HG03135 (cell line): ENCODE results near the gene MFAP5.
"Not testable (repeated sequence)": the region's sequence is repeated elsewhere in the genome, so short reads cannot be mapped to it uniquely, and the experiment has no call there.

ENCODE experiments used
- ATAC-seq: cut with Tn5 transposase; IDR thresholded peaks from one replicate; pipeline ENCODE4 v1.9.1; 2021; ENCODE audit warnings: mild to moderate bottlenecking, moderate library complexity; ENCODE audit not compliant: unreplicated experiment

MFAP5 gene

DNA sequence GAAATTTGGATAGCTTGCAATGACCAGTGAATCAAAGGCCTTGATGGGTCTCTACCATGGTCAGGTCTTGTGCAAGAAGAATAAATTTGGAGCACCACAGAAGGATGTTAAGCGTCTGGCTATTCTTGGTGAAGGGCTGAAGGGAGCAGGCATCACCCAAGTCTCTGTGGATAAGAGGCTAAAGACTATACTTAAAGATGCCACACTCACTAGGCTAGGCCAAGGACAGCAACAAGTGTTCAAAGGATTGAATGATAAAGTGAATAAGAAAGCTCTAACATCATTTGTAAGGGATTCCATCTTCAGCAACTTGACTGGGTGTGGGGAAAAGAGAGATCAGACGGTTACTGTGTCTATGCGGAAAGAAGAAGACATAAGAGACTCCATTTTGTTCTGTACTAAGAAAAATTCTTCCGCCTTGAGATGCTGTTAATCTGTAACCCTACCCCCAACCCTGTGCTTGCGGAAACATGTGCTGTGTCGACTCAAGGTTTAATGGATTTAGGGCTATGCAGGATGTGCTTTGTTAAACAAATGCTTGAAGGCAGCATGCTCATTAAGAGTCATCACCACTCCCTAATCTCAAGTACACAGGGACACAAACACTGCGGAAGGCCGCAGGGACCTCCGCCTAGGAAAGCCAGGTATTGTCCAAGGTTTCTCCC, 27.2 kb downstream of the MFAP5 start:
- not testable (repeated sequence) for ATAC-seq

DNA sequence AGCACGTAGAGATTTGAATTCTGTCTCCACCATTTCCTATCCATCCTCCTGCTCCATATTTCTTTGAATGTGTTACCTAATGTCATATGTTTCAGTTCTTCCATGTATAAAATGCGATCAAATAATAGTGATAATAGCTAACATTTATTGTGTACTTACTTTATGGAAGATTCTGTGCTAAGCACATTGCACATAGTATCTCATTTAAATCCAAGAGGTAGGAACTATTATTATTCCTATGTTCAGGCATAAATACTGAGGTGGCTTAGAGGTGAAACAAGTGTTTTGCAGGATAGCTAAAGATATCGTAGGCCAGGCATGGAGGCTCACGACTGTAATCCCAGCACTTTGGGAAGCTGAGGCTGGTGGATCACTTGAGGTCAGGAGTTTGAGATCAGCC, 32.5 kb downstream of the MFAP5 start:
- no peak for ATAC-seq

DNA sequence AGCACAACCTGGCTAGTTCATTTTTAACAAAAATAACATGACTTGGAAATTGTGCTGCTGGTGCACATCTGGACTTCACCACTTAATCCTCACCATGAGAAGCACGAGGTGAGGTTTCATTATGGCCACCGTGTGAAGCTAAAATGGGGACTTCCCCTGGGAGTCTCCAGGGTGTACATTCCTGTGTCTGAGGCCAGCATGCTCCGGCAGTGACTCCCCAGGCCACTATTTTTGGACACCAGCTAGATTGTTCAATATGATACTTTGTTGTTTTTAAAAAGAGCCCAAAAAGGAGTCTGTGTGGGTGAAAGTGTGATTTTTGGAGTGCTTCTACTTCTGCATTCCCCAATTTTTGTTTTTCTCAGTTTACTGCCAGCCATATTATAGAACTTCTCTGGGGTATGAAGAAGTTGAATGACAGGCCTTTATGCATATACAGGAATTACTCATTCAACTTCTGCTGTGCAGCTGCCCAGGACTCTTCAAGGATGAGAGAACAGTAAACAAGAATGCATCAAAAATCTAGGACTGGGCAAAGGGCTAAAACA, 33.1 kb downstream of the MFAP5 start:
- peak; percentile 94 for ATAC-seq

DNA sequence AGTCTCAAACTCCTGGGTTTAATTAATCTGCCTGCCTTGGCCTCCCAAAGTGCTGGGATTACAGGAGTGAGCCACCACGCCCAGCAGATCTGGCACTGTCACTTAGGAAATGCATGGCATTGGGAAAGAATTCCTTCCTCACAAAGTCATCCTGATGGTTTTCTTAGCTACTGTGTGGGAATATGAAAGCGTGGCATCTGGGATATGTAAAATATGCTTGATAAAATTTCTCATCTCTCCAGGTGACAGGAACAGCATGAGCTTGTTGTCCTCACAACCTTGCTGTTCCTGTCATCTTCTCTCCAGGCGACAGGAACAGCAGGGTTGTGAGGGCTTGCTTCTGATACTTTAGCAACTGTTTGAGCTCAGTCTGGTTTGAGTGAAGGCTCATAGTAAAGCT, 33.9 kb downstream of the MFAP5 start:
- ATAC-seq = no peak

DNA sequence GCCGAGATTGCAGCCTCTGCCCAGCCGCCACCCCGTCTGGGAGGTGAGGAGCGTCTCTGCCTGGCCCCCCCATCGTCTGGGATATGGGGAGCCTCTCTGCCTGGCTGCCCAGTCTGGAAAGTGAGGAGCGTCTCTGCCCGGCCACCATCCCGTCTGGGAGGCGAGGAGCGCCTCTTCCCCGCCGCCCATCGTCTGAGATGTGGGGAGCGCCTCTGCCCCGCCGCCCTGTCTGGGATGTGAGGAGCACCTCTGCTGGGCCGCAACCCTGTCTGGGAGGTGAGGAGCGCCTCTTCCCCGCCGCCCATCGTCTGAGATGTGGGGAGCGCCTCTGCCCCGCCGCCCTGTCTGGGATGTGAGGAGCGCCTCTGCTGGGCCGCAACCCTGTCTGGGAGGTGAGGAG, 37.9 kb downstream of the MFAP5 start:
- not testable (repeated sequence) for ATAC-seq

DNA sequence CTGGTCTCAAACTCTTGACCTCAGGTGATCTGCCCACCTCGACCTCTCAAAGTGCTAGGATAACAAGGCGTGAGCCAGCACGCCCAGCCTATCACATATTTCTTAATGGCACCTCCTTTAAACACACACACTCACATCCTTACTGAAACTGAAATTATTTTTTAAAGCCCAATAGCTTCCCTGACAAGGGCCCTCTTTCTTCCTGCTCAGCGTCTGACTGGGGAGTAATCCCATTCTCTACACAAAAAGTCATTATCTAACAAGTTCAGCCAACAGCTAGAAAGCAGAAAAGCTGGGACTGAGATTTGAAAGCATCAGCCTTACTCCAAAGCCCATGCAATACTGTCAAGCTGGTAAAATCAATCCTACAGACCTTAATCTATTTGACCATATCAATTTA, 40.0 kb downstream of the MFAP5 start:
- ATAC-seq = no peak

DNA sequence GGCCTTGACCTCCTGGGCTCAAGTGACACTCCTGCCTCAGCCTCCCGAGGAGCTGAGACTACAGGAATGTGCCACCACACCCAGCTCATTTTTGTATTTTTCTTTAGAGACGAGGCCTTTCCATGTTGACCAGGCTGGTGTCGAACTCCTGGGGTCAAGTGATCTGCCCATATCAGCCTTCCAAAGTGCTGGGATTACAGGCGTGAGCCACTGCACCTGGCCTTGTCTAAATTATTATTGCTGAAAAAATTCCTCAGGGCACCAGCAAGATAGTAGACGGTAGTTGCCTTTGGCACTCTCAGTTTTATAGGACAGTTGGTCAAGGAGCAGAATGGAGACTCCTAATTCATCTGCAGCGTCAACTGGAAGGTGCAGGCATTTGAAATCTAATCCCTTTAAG, 47.4 kb downstream of the MFAP5 start:
- no peak for ATAC-seq

DNA sequence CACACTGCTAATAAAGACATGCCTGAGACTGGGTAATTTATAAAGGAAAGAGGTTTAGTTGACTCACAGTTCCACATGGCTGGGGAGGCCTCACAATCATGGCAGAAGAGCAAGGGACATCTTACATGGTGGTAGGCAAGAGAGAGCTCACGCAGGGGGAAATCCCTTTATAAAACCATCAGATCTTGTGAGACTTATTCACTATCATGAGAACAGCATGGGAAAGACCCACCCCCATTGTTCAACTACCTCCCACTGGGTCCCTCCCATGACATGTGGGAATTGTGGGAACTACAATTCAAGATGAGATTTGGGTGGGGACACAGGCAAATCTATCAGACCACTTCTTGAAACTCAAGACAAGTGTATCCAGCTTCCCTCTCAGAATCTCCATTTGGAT, 48.7 kb downstream of the MFAP5 start:
- ATAC-seq = not testable (repeated sequence)

DNA sequence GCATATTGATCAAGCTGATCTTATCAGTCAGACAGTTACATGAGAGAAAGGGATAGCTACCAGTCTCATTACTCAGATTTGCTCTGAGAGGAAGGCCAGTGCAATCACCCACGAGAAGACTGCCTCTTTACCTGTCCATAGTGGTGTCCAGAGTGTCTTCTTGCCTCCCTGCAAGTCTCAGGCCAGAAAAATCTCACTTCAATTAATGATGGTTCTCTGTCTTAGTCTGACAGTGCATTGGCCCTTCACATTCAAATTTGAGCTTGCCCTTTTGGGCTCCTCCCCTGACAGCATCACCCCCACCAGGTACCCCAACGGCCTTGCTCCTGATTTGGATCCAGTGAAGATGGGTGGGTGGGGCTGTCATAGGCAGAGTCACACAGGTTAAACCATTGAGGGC, 50.0 kb downstream of the MFAP5 start, which contains the start of gene AICDA:
TSS of gene AICDA (minus strand) at position 231 of the 400 bp plus-strand sequence. CDS start at position 139, 92 bp downstream.
- ATAC-seq = no peak

DNA sequence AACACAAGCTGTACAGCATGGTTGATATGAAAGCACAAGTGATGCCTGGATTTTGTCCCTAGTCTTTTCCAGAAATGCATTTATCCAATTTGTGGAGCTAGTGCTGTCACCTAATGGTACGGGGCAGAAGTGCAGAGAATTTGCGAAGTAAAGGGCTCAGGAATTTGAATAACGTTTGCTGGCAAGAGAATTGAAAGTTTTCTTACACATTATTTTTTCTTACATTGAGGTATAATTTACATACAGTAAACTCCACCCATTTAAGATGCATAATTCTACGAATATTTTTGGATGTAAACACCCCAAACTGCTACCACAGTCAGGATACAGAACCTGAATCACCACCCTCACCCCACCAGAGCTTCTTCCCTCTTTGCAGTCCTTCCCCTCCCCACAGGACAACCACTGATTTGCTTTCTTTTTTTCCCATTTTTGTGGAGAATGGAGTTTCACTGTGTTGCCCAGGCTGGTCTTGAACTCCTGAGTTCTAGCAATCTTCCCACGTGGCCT, 53.5 kb downstream of the MFAP5 start:
- no peak for ATAC-seq

DNA sequence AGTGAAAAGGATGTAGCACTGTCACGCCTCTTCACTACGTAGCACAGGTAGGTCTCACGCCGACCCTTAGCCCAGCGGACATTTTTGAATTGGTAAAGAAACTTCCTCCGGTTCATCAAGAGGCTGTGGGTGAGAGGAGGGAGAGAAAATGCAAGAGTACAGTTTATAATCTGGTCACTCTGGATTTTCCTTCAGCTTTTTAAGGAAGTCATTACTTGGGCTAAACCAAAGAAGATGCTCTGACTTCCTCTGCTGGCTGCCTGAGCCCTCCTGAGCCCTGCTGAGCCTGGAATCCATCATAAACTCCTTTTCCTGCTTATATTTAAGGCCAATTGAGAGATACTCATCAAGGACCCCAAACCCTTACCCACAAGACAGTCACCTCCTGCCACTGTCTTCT, 55.7 kb downstream of the MFAP5 start:
- ATAC-seq = no peak

DNA sequence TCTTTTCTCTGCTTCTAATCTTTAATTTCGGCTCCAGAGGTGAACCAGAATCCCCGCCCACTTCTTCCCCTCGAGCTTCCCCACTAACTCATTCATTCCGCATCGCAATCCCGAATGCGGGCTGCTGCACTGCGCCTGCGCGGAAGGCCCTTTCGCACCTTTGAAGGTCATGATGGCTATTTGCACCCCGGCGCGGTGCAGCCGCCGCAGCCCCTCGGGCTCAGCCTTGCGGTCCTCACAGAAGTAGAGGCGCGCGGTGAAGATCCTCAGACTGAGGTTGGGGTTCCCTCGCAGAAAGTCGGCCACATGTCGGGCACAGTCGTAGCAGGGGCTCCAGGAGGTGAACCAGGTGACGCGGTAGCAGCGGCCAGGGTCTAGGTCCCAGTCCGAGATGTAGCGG, 57.6 kb downstream of the MFAP5 start:
- no peak for ATAC-seq

DNA sequence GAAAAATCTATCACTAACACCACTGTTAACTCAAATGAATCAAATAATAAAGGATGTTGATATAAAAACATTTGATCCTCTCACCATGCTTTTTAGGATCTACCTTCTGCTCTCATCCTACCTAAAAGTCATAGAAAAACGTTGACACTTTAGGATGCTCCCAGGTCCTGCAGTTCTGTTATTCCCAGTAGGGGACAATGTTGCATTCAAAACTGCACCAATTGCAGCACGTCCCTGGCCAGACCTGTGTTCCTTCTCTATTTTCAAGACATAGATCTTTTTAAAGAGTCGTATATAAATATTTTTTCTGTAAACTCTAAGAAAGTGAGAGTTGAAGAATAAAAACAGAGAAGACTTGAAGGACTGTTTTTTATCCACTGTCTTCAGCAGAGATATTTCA, 58.8 kb downstream of the MFAP5 start:
- no peak for ATAC-seq

DNA sequence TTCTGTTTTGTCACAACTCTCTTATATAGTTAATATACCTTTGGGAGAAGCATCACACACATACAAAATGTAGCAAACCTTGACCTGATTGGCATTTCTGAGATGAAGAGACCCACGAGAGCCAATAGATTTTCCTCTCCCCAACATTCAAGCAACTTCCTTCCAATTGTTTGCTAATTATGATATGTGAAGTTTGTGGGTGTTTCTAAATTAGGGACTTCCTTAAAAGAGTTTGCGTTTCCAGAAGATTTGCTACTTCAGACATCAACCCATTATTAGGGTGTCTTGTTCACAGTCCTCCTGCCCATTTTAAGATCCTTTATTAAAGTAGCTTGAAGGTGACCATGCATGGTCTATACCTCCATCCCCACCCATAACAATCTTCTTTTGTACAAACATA, 59.3 kb downstream of the MFAP5 start:
- ATAC-seq = no peak

DNA sequence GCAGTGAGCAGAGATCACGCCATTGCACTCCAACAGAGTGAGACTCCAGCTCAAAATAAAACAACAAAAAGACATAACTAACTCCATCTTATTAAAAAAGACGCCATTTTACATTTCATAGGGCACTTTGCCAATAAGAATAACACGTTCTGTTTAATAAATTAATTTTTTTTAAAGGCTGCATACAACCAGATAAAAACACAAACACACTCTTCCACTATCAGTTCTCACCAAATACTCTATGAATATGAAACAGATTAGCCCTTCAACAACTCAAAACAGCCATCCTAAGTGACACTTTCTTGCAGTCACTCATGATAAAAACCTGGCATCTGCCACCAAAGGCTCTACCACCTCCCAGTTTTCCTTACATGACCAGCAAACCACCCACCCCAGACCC, 66.1 kb downstream of the MFAP5 start:
- no peak for ATAC-seq
